Bronchial epithelial cell (primary cell): Measurements from ENCODE around the gene ARHGEF25. TPM values are rescaled to one million over a fixed set of nuclear protein-coding genes. Genes with fewer than 3 reads are reported as not detected.
A peak's percentile ranks its signal among the peaks of the same experiment; 100 is the strongest.

ENCODE experiments used
- DNase-seq: peaks from one replicate; pipeline ENCODE4 v3.0.0-alpha.2; 2010; ENCODE audit warnings: low read depth
- FAIRE-seq: peaks from 2 replicates; lab custom pipeline; 2011; peaks lifted over from hg19 to GRCh38; lab: Jason Lieb, UNC
- H3K27me3 ChIP-seq: 2 replicates; pipeline ENCODE4 v1.5.1; 2011; ENCODE audit warnings: low read length; ENCODE audit not compliant: control insufficient read depth, insufficient read depth
- H3K36me3 ChIP-seq: 2 replicates; pipeline ENCODE4 v1.5.1; 2011; ENCODE audit warnings: low read length; ENCODE audit not compliant: control insufficient read depth, insufficient read depth
- H3K4me3 ChIP-seq: 2 replicates; pipeline ENCODE4 v1.5.1; 2011; ENCODE audit warnings: mild to moderate bottlenecking, low read depth, low read length, control low read depth
- CTCF ChIP-seq: IDR thresholded peaks from 2 replicates; pipeline ENCODE4 v1.5.1; 2011; ENCODE audit warnings: mild to moderate bottlenecking, moderate library complexity, low read length, control low read depth, inconsistent platforms; ENCODE audit not compliant: insufficient read depth, severe bottlenecking
- total RNA-seq: library from RNA; depleted of rRNA; stranded (reverse); fragments of >200 nt; gene quantifications from 2 replicates; pipeline ENCODE4 v1.2.1, GENCODE V29; 2014

The ARHGEF25 gene
- total RNA-seq, 1 donor from 2014 or later, result 0.53 TPM

GRCh38 chr12:57603815-57604453, 7.3 kb upstream of the ARHGEF25 start:
- Histone ChIP-seq H3K4me3 (peak overlapping the region; percentile 61), H3K36me3 (no peaks in the 10 kb centered on the region), H3K27me3 (no peaks in the 10 kb centered on the region)
- DNase-seq, result peak; percentile 67
- no peak for TF ChIP-seq CTCF
- FAIRE-seq, result peak; percentile 60

GRCh38 chr12:57604454-57604991, 6.7 kb upstream of the ARHGEF25 start, which contains the start of gene DTX3:
TSS of gene DTX3 (plus strand) at chr12:57604824. CDS start at chr12:57606518, 1,694 bp downstream.
- DNase-seq (no peak), FAIRE-seq (no peak)
- Histone ChIP-seq H3K4me3 (peak within 1 kb of the TSS; percentile 61), H3K36me3 (no peaks in the 10 kb centered on the region), H3K27me3 (no peaks in the 10 kb centered on the region)
- TF ChIP-seq CTCF, result no peak

- FAIRE-seq, result no peak
- TF ChIP-seq CTCF, result no peak
- DNase-seq, result no peak
- no peaks in the 10 kb centered on the region for H3K27me3 ChIP-seq
- no peaks in the 10 kb centered on the region for H3K36me3 ChIP-seq
- peak overlapping the region; percentile 61 for H3K4me3 ChIP-seq
These were observed 6.0 kb upstream of the ARHGEF25 start for GRCh38 chr12:57604992-57605810.

GRCh38 chr12:57605811-57606311, 5.4 kb upstream of the ARHGEF25 start:
- TF ChIP-seq CTCF, result no peak
- FAIRE-seq, result no peak
- H3K4me3 ChIP-seq, result no peak overlapping the region

GRCh38 chr12:57606399-57606798, 4.8 kb upstream of the ARHGEF25 start:
- TF ChIP-seq CTCF, result no peak
- FAIRE-seq (no peak), DNase-seq (no peak)
- Histone ChIP-seq H3K4me3 (no peak overlapping the region), H3K27me3 (peaks cover 6% of the 10 kb centered on the region), H3K36me3 (no peaks in the 10 kb centered on the region)

More at GRCh38 chr12:57605811-57606311, 5.4 kb upstream of the ARHGEF25 start:
- no peak for DNase-seq
- peaks cover 4% of the 10 kb centered on the region for H3K27me3 ChIP-seq
- H3K36me3 ChIP-seq, result no peaks in the 10 kb centered on the region
